GM04504 (cell line): ENCODE data around the gene ANKRD34A.

ENCODE experiments used
- DNase-seq: peaks from one replicate; pipeline ENCODE4 v3.0.0-alpha.2; 2012; ENCODE audit warnings: low read depth

ANKRD34A gene

DNA sequence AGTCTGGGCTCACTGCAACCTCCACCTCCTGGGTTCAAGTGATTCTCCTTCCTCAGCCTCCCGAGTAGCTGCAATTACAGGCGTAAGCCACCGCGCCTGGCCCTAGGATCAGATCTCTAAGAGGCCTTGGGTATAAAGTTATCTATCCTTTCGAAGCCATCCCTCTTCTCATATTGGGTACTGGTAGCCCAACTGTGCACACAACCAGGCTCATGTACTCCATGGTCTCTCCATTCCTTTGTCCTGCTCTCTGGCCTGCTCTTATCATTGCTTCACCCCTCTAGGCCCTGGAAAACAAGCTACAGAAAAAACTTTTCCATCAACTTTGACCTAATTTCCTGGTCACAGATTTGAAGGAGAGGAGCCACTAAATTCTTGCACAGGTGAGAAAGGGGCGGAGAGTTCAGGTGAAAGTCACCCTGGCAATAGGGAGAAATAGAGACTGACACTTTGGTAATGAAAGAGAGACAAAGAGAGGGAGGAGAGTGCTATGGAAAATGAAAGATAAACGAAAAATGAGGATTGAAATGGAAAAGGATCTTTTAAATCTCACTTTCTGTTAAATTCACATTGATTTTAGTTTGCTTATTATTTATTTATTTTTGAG lies 26.0 kb upstream of the ANKRD34A start:
- DNase-seq = no peak

DNA sequence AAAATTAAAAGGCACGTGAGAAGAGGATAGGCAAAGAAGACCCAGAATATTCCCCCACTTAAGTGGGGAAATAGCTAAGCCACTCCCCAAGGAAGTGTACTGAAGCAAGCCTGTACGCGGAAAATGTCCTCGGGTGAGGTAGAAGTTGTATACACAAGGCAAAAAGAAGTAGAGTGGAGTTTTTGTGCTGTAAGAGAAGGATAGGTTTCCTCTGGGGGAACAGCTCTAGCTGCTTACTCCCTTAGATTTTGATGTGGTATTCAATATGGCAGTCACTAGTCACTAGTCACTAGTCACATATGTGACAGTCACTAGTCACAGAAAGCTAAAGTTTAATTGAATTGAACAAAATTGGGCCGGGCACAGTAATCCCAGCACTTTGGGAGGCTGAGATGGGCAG lies 24.4 kb upstream of the ANKRD34A start:
- DNase-seq = no peak

DNA sequence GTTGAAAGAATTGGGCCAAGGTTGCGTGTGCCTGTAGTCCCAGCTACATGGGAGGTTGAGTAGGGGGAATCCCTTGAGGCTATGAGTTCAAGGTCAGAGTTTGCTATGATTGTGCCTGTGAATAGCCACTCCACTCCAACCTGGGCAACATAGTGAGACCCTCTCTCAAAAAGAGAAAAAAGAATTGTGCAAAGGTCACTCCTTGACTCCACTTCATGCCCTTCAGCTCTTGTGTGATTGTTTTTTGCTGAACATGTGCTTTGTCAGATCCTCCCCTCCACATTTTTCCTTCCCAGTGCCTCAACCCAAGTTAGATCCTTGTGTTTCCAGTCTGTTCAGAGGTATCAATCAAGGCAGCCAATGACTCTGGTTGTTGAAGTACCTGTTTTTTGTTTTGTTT lies 23.6 kb upstream of the ANKRD34A start:
- DNase-seq = no peak

DNA sequence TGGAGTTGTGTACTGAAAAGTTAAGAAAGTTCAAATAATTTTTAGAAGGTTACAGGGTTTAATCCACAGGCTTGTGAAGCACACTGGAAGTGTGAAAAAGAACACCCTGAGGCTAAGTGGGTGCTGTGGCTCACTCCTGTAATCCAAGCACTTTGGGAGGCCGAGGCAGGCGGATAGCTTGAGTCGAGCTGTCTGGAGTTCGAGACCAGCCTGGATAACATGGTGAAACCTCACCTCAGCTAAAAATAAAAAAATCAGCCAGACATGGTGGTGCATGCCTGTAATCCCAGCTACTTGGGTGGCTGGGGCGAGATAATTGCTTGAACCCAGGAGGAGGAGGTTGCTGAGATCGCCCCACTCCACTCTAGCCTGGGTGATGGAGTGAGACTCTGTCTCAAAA lies 22.2 kb upstream of the ANKRD34A start:
- DNase-seq = no peak

DNA sequence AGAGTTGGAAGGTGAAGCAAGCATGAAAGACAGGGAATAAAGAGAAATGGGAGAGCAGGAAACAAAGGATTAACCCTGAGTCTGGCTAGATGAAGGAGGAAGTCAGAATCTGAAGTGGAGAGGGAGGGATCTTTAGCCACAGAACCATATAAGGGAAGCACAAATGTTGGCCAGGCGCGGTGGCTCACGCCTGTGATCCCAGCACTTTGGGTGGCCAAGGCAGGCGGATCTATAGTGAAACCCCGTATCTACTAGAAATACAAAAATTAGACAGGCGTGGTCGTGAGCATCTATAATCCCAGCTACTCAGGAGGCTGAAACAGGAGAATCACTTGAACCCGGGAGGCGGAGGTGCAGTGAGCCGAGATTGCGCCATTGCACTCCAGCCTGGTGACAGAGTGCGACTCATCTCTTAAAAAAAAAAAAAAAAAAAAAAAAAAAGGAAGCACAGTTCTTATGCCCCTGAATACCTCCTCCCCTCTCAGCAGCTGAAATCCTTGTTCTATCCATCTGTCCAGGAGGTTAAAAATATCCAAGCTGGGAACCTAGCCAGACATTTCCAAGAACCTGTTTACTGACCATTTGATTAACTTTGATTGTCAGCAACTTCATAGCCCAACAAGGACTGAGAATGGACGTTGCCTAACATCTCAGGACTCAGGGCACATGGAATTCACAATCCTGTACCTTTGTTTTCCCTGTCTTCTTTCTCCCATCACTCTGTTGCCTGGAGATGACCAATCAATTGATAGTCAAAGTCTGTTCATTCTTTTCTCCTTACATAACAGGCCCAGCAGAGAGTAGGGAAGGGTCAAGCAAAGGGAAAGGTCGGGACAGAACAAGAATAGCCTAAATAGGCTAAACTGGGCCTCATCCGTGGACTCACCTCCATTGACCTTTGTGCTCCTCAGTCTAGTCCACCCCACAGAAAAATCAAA lies 21.4 kb upstream of the ANKRD34A start:
- no peak for DNase-seq

DNA sequence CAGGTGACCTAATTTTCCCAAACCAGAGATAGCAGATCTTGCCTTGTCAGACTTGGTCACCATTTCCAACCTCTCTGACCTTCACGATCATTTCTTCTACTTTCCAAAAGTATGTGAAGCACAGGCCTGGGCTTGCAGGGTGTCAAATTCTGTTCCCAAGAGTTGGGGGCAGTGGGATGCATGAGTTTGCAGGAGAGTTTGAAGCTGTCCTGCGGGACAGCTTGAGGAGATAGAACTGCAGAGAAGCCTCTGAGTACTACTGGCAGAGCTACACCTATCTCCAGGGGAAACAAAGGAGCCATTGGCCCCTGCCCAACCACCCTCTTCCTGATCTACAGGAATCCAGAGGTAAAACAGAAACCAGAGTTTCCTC lies 20.7 kb upstream of the ANKRD34A start:
- no peak for DNase-seq

DNA sequence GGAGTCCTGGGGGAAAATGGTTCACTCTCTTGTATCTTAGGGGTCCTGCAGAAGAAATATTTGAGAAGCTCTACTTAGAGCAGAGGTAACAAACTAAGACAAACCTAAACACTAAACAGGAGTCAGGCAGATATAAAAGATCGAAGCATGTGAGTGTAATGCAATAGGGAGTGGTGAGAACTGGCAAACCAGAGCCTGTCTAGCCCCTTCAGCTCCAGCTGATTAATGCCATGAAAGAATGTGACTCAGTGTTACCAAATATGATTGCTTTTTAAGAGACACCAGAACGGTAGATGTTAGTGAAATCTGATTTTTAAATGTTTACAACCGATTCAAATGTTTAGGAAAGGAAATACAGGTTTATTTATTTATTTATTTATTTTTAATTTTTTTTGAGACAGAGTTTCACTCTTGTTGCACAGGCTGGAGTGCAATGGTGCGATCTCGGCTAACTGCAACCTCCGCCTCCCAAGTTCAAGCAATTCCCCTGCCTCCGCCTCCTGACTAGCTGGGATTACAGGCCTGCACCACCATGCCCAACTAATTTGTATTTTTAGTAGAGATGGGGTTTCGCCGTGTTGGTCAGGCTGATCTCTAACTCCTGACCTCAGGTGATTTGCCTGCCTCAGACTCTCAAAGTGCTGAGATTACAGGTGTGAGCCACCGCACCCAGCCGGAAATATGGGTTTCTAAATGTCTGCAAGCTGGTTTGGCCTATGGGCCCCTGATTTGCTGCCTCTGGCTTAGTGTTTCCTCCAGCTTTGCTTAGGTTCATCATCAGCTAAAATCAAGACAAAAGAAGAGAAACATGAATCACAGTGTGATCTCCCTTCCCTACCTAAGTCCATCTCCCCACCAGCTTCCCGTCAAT lies 19.8 kb upstream of the ANKRD34A start:
- DNase-seq = no peak

DNA sequence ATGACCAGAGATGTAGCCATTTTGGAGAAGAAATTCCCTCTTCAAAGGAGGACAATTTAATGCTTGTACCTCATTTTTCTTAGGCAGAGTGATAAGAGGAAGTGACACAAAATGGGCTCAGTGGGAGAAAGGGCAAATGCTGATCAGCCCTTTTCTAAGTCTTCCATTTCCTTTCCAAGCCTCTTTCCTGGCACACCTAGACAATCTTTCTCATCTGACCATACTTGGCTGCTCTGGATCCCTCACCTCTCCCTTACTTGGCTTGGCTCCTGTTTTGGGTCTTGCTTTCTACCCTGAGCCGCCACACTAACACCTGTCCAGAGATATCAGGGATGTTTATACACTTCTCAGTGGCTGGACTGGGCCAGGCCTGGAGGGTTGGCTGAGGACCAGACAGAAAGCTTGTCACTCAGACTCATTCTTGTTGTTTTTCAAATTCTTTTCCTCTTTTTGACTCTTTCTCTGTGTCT lies 18.9 kb upstream of the ANKRD34A start:
- no peak for DNase-seq

DNA sequence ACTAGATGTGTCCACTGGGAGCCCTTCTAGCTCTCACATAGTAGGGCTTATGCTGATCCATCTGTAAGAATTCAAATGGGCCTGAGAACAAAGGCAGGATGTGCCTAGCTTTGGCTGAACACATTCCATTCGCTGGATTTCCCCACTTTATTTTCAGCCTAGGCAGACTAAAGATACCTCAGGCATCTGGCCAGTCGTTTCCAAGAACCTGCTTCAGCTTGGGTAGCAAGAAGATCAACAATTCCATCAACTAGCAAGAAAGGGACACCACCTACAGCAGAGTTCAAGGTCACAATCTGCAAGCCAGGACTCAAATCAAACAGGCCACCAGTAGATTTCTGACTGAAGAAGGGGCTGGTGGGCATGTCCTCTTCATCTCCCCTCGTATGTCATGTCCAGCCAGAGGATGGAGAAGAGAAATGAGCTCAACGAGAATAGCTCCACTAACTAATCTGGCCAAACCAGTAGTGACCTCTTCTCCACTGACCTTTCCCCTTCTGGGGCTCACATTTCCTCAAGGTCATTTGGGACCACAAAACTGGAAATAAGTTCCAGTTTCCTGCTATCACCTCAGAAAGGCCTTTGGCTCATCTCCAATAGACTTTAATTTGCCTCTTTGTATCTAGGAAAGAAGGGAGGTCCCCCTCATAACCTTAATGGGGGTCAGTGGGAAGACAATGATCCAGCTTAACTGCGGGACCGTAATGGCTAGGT lies 17.8 kb upstream of the ANKRD34A start:
- no peak for DNase-seq

DNA sequence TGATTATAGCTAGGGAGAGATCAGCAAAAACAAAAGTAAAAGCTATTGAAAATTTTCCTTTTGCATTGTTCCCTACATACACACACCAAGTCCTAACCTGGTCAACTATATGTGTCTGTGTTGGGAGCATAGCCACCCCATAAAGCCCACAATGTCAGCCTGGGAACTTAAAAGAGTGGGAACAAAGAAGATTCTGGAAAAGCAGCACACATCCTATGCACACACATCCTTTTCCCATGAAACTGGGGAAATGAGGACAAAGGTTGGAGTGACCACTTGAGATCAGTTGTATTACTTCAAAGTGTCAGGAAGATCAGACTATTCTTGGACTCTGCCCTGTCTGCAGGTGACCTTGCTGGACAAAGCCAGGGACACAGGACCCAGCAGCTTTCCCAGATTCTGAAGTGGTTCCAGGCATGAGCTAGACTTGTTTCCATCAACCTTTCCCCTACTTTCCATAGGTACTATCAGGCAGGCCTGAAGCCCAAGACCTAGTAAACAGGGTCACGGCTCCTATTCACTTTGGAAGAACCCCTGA lies 16.2 kb upstream of the ANKRD34A start:
- DNase-seq = no peak

DNA sequence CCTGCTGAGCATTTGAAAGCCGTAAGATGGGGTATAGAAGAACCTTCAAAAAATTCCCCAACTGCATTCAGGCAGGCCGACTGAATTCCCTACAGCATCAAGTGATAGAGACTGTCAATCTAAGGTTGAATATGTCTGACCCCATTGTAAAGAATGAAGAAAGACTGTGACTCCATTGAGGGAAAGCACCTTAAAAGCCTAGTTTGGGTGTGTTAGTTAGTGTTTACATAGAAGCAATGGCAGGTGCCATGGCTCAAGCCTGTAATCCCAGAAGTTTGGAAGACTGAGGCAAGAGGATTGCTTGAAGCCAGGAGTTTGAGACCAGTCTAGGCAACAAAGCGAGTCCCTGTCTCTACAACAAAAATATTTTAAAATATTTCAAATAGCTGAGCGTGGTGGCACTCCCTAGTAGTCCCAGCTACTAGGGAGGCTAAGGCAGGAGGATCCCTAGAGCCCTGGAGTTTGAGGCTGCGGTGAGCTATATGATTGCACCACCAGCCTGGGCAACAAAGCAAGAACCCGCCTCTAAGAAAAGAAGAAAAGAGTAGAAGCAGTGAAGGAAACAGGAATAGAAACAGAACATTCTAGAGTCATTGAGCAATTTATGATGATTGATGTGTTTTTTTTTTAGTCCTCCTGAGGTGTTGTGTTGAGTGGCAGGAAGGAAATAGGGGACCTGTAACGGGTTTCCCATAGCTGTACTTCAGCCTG lies 15.5 kb upstream of the ANKRD34A start:
- no peak for DNase-seq

DNA sequence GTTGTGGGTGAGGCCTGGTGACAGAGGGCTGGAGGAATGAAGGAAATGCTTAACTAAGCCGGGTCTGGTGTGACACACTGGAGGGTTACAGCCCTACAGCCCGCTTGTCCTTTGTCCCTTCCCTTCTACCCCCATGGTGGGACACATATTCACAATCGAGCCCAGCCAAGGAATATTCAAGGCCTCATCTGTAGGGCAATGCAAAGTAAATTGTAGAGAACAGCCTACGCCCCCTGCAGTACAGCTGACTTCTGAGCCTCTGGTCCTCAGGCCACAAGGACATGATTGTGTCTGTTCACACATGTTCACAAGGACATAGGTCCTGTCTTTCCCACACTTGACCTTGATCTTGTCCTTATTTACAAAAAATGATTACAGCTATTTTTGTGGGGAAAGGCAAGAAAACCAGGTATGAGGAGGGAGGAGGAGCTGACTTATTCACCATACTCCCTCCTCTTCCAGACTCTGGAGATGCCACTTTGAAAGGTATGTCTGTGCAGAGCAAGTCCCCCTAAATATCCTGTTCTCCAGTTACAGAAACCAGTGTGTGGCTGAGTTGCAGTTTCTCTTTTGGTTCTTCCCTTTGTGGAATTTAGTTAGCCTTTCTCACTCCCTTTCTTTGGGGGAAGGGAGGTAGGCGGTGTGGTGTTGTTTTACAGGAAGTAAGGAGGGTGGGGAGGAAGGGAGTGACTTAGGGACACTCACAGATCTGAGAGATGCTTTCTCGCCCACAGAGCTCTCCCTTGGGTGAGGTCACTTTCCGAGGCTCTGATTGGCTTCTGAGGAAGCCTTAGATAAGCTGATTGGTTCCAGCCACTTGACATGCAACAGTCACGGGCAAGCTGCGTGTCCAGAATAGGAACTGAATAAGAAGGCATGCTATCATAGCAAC lies 14.7 kb upstream of the ANKRD34A start:
- DNase-seq = peak; percentile 100

DNA sequence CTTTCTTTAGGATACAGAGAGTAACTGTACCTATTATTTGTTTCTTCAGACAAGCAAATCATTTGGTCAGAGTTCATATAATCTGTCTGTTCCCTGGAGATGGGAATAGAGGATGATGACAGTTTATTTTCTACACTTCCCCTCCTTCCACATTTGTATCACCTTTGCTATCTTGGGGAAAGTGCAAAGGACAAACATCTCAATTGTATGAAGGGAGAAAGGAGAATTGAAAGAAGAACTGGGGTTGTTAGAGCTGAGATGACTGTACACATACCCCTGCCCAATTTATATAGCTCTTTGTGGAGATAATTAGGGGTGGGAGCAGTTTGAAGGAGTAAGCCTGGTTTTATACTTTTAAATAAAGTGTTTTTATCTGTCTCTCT lies 14.1 kb upstream of the ANKRD34A start:
- no peak for DNase-seq

DNA sequence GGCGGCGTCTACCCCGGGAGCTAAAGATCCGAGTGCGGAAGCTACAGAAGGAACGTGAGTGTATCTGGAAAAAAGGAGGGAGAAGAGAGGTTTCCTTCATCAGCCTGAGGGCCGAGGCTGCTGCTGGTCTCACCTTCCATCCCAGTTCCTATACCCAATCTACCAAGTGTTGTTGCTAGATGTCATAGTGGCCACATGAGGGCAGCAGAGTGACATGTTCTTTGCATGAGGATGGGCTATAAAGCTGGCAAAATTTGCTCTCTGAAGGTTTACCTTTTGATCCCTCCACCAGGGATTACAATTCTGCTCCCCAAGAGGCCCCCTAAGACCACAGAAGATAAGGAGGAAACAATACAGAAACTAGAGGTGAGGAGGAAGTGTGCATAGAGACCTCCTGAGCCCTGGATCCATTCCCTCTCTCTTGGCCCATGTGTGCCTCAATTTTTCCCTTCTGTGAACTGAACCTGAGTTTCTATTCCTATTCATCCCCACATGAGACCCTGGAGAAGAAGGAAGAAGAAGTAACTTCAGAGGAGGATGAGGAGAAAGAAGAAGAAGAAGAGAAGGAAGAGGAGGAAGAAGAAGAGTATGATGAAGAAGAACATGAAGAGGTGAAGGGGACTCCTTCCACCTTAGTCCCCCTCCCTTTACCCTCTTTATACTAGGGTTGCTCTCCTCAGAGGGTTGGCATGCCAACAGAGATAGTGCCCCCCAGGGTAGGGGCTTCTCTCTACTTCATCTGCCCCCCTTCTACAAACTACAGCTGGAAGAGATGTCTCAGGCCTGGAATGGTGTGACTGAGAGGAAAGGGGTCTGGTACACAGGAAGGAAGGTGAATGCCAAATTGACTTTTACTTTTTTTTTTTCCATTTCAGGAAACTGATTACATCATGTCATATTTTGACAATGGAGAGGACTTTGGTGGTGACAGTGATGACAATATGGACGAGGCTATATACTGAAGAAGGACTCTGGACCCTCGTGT lies 13.4 kb upstream of the ANKRD34A start:
- no peak for DNase-seq

DNA sequence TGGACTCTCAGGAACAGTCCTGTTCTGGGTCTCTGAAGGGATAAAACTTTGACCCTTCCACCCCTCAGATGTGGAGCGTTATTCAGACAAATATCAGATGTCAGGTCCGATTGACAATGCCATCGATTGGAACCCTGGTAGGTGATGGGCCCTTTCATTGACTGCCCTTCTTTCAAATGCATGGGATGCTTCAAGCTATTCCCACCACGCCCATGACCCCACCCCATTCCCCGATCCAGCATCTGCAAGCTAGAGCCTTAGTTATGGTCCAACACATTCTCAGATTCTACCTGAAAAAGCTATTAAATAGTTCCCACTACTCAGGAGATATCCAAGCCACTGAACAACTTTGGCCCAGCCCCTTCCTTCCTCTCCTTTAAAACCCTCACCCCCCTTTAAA lies 12.6 kb upstream of the ANKRD34A start:
- DNase-seq = no peak

DNA sequence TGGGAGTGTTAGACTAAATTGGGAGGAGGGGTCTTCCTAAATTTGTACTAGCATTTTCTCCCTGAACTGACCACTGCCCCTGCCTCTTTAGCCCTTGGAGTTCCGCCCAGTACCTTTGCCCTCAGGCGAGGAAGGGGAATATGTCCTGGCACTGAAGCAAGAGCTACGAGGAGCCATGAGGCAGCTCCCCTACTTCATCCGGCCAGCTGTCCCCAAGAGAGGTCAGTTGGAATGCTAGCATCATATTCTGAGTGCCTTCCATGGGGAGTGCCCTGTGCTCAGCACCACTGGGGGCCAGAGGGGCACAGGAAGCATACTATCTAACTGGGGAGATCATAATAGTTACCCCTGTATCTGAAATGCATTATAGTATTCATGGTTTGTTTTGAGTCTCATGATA lies 10.8 kb upstream of the ANKRD34A start:
- no peak for DNase-seq

DNA sequence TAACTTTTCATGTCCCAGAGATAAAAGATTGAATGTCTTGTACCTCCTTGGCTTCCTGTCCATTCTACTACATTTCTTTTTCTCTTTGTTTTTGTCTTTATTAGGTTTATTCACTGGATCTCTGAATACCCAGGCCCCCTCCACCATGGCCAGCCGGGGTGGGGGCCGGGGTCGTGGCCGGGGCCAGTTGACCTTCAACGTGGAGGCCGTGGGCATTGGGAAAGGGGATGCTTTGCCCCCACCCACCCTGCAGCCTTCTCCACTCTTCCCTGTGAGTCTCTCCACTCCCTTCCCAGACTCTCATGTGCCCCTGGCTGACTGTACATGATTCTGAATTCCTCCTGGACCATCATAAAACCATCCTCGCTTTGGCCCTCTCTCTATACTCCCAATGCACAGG lies 10.3 kb upstream of the ANKRD34A start:
- DNase-seq = no peak

DNA sequence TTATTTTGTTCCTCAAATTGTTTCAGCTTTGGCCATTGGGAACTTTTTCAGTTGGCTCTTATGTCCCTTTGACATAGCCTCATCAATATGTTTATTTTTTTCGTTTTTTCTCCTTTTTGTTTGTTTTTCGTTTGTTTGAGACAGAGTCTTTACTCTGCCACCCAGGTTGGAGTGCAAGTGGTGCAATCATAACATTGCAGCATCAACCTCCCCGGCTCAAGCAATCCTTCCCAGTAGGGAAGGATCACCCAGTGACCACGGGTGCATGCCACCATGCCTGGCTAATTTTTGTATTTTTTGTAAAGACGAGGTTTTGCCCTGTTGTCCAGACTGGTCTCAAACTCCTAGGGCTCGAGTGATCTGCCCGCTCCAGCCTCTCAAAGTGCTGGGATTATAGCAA lies 8.2 kb upstream of the ANKRD34A start:
- DNase-seq = no peak

DNA sequence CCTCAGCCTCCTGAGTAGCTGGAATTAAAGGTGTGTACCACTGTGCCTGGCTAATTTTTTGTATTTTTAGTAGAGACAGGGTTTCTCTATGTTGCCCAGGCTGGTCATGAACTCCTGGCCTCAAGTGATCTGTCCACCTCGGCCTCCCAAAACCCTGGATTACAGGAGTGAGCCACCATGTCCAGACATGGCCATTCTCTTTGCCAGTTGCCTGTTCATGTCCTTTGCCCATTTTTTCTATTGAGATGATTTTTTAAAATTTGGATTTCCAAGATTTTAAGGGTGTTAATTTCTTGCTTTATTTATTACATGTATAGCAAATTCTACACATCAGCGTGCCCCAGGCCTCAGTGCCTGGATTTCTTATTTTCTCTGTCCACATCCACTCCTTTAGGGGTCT lies 2.9 kb upstream of the ANKRD34A start:
- DNase-seq = no peak
